BJ (cell line): ENCODE data around the gene NMS. TPM values are rescaled to one million over a fixed set of nuclear protein-coding genes. Genes with fewer than 3 reads are reported as not detected.

Source experiments
- CTCF ChIA-PET: fragments of 350-600 bp; formaldehyde crosslinking; extraction: SDS; loops from one replicate; lab custom pipeline; 2021; ENCODE audit warnings: antibody characterized with exemption, inconsistent platforms; lab: Yijun Ruan, JAX
- POLR2A ChIA-PET: fragments of 300-600 bp; sonication (Branson Sonifier 250); formaldehyde crosslinking; extraction: SDS; loops from one replicate; lab custom pipeline; 2021; ENCODE audit warnings: antibody characterized with exemption; lab: Charles Lee
- DNase-seq: peaks from one replicate; pipeline ENCODE4 v3.0.0-alpha.2; 2011; ENCODE audit warnings: low read depth
- H3K27me3 ChIP-seq: 2 replicates; pipeline ENCODE4 v1.6.0; 2011; ENCODE audit warnings: low read length; ENCODE audit not compliant: control insufficient read depth, insufficient read depth
- H3K36me3 ChIP-seq: 2 replicates; pipeline ENCODE4 v1.5.1; 2011; ENCODE audit warnings: low read length; ENCODE audit not compliant: control insufficient read depth, insufficient read depth
- H3K4me3 ChIP-seq: 2 replicates; pipeline ENCODE4 v1.5.1; 2011; ENCODE audit warnings: low read depth, mild to moderate bottlenecking, control low read depth, low read length
- polyA minus RNA-seq: library from RNA; depleted of rRNA, polyadenylated mRNA; stranded (reverse); fragments of >200 nt; gene quantifications from 2 replicates; pipeline ENCODE4 v1.2.3, GENCODE V29; 2011; rRNA and poly(A)+ RNA removed
- polyA plus RNA-seq: library from polyadenylated mRNA; depleted of rRNA; stranded (reverse); fragments of >200 nt; gene quantifications from 2 replicates; pipeline ENCODE4 v1.2.3, GENCODE V29; 2011; rRNA removed
- TF ChIP-seq, protein P1 (sequence below): IDR thresholded peaks from 2 replicates; pipeline ENCODE4 v1.5.1; 2011; ENCODE audit warnings: low read depth, mild to moderate bottlenecking, control low read depth, inconsistent platforms, low read length, moderate library complexity; ENCODE audit not compliant: insufficient read depth

The NMS gene, protein sequence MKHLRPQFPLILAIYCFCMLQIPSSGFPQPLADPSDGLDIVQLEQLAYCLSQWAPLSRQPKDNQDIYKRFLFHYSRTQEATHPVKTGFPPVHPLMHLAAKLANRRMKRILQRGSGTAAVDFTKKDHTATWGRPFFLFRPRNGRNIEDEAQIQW
- polyA plus RNA-seq, result not detected in 2 replicates
- polyA minus RNA-seq, result not detected in 2 replicates

DNA sequence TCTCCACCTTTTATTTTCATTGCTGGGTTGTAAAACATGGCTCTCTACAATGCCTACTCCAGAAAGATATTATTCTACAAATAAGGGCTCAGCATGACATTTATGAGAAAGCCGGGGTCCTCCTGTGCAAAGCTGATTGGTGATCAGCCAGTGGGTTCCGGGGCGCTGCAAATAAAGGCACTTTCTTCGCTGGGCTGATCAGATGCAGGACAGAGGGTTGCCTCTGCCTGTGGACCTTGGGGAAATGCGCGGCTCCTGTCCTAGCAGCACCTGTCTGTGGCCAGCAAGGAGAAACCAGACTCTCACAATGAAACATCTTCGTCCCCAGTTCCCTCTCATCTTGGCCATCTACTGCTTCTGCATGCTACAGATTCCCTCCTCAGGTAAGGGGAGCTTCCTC lies at the start of gene NMS:
NMS (plus strand) TSS at position 301 of the 400 bp plus-strand sequence; CDS start at position 308, 7 bp downstream.
- TF ChIP-seq, protein P1, sequence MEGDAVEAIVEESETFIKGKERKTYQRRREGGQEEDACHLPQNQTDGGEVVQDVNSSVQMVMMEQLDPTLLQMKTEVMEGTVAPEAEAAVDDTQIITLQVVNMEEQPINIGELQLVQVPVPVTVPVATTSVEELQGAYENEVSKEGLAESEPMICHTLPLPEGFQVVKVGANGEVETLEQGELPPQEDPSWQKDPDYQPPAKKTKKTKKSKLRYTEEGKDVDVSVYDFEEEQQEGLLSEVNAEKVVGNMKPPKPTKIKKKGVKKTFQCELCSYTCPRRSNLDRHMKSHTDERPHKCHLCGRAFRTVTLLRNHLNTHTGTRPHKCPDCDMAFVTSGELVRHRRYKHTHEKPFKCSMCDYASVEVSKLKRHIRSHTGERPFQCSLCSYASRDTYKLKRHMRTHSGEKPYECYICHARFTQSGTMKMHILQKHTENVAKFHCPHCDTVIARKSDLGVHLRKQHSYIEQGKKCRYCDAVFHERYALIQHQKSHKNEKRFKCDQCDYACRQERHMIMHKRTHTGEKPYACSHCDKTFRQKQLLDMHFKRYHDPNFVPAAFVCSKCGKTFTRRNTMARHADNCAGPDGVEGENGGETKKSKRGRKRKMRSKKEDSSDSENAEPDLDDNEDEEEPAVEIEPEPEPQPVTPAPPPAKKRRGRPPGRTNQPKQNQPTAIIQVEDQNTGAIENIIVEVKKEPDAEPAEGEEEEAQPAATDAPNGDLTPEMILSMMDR, result no peak
- no peaks in the 10 kb centered on the region for H3K36me3 ChIP-seq
- H3K4me3 ChIP-seq, result no peak within 1 kb of the TSS
- CTCF ChIA-PET, result no interaction called here
- POLR2A ChIA-PET, result no interaction called here
- peaks cover 1% of the 10 kb centered on the region; the same call in 1 of the 2 replicates for H3K27me3 ChIP-seq
- no peak for DNase-seq

DNA sequence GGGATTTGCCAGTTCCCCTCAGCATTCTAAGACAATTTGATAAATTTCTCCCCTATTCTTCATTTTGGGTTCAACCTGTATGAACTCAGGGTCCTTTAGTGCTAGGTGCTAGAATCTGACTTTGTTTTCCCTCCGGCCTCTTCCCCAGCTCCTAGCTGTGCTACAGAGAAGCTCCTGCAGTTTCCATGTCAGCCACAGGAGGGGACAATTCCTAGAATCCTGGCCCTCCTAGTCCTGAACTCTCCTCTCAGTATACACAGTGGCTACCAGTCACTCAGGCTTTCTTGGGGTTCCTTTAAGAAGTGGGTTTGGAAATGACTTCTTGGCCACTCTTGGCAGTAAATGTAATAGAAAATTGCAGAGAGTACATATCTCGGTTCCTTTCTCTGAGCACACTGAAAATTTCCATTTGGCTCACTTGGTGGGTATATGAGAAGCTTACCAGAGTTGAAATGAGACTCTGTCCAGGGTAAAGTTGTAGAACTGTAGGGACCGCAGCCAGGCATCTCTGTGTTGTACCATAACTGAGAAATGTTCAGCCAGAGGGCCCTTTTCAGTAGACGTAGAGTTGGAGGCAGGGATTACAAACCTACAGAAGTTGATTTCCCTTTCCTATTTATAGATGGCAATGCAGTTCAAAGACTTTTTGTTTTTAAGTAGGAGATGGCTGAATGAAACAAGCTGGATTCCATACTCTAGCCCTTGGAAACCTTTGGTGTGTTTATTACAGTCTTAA lies 47.8 kb upstream of the NMS start:
- DNase-seq, result no peak
- ChIA-PET CTCF (interaction anchor here (1.0 to 2.5 kb wide), 5 partner anchors 10 to 160 kb away, joined by 3 to 13 read pairs (median 4); no protein-coding TSS in a partner anchor), POLR2A (no interaction called here)
- no peaks in the 10 kb centered on the region for H3K36me3 ChIP-seq
- TF ChIP-seq, protein P1, result peak; percentile 60
- no peak overlapping the region for H3K4me3 ChIP-seq
- H3K27me3 ChIP-seq, result no peaks in the 10 kb centered on the region; the same call in 1 of the 2 replicates

DNA sequence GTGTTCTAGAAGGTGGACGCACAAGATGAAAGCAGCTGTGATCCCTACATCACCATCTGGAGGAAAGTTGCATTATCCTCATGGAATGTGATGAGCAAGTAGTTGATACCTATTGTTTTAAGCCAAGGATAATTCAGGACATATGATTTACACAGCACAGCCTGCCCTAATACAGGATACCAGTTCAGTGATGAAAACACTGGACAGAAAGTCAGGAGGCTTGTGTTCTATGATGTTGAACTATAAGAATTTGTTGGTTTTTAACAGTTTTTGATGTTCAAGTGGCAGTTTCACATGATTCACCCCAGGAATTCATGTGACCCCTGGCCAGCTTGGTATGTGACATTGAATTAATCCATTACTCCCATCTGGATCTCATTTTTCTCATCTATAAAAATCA lies 46.7 kb upstream of the NMS start:
- TF ChIP-seq, protein P1, result no peak
- CTCF ChIA-PET, result interaction anchor here (2.5 kb wide), 1 partner anchor 11 kb away, joined by 13 read pairs; no protein-coding TSS in a partner anchor
- Histone ChIP-seq H3K36me3 (no peaks in the 10 kb centered on the region), H3K27me3 (no peaks in the 10 kb centered on the region; the same call in 1 of the 2 replicates), H3K4me3 (no peak overlapping the region)
- DNase-seq, result peak; percentile 49
- POLR2A ChIA-PET, result no interaction called here

DNA sequence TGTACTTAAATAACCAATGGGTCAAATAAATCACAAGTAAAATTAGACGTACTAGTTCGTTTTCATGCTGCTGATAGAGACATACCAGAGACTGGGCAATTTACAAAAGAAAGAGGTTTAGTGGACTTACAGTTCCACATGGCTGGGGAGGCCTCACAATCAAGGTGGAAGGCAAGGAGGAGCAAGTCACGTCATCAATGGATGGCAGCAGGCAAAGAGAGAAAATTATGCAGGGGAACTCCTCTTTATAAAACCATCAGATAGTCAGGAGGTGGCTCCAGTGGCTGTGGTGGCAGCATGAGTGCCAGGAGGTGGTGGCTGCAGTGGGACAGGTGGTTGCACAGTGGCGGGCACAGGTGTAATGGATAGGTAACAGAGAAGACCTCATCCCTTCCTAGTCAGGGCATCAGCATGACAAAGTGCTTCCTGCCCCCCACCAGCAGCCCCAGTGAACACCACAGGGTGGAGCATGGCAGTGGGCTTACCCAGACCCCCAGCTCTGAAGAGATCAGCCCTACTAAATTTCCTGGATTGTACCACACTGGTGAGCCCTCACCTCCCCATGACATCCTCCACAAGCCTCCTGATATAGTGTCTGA lies 45.9 kb upstream of the NMS start:
- H3K4me3 ChIP-seq, result no peak overlapping the region
- CTCF ChIA-PET, result interaction anchor here (1.0 kb wide), 1 partner anchor 10 kb away, joined by 4 read pairs; no protein-coding TSS in a partner anchor
- POLR2A ChIA-PET, result no interaction called here
- no peaks in the 10 kb centered on the region for H3K36me3 ChIP-seq
- no peak for DNase-seq
- TF ChIP-seq, protein P1, result no peak
- H3K27me3 ChIP-seq, result no peaks in the 10 kb centered on the region; the same call in 1 of the 2 replicates

DNA sequence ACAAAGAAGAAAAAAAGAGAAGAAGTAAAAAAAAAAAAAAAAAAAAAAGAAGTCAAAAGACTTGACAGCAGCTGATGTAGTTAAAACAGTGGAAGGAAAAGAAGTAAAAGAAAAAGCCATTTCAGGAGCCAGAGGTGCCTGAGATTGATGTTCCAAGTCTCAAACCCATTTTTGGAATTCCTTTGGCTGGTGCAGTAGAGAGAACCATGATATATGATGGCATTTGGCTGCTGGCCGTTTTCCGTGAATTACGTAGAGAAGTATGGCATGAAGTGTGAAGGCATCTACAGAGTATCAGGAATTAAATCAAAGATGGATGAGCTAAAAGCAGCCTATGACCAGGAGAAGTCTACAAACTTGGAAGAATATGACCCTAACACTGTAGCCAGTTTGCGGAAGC lies 45.2 kb upstream of the NMS start:
- TF ChIP-seq, protein P1, result no peak
- H3K4me3 ChIP-seq, result no peak overlapping the region
- ChIA-PET POLR2A (no interaction called here), CTCF (interaction anchor here (1.0 kb wide), 1 partner anchor 9 kb away, joined by 4 read pairs; no protein-coding TSS in a partner anchor)
- no peaks in the 10 kb centered on the region for H3K36me3 ChIP-seq
- no peaks in the 10 kb centered on the region; the same call in 1 of the 2 replicates for H3K27me3 ChIP-seq
- no peak for DNase-seq
